AG04450 (cell line): ENCODE data around the gene PCDHGB7. TPM values are rescaled to one million over a fixed set of nuclear protein-coding genes. Genes with fewer than 3 reads are reported as not detected.

Source experiments
- CTCF ChIA-PET: fragments of 300-600, 350-600 bp; formaldehyde crosslinking; extraction: SDS; loops from one replicate; lab custom pipeline; 2022; ENCODE audit warnings: antibody characterized with exemption, inconsistent platforms; lab: Charles Lee
- POLR2A ChIA-PET: fragments of 350-600 bp; formaldehyde crosslinking; extraction: SDS; loops from one replicate; lab custom pipeline; 2021; ENCODE audit warnings: antibody characterized with exemption, inconsistent platforms; lab: Yijun Ruan, JAX
- DNase-seq: peaks from one replicate; pipeline ENCODE4 v3.0.0-alpha.2; 2011; ENCODE audit warnings: low read depth, low spot score
- H3K27ac ChIP-seq: one replicate; pipeline ENCODE4 v1.5.1; 2012; ENCODE audit warnings: low read depth, low read length, control low read depth
- H3K27me3 ChIP-seq: one replicate; pipeline ENCODE4 v1.6.0; 2012; ENCODE audit warnings: low read length; ENCODE audit not compliant: control insufficient read depth, insufficient read depth
- H3K4me3 ChIP-seq: 2 replicates; pipeline ENCODE4 v1.5.1; 2011; ENCODE audit warnings: mild to moderate bottlenecking, low read depth, low read length, control low read depth
- H3K9me3 ChIP-seq: 2 replicates; pipeline ENCODE4 v1.5.1; 2012; ENCODE audit warnings: low read length; ENCODE audit not compliant: control insufficient read depth, insufficient read depth
- polyA plus RNA-seq: library from polyadenylated mRNA; depleted of rRNA; stranded (reverse); fragments of >200 nt; gene quantifications from 2 replicates; pipeline ENCODE4 v1.2.3, GENCODE V29; 2011
- TF ChIP-seq, protein P1 (sequence below): IDR thresholded peaks from 2 replicates; pipeline ENCODE4 v1.5.1; 2011; ENCODE audit warnings: low read depth, low read length, control low read depth, inconsistent platforms

Gene PCDHGB7
- polyA plus RNA-seq, 1 experiment: 17.0 TPM

DNA sequence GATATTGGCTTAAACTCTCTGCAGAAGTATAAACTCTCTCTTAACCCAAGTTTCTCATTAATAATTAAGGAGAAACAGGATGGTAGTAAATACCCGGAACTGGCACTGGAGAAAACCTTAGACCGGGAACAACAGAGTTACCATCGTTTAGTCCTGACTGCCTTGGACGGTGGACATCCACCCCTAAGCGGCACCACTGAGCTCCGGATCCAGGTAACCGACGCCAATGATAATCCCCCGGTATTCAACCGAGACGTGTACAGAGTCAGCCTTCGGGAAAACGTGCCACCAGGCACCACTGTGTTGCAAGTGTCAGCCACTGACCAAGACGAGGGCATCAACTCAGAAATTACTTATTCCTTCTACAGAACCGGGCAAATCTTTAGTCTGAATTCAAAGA, 18.9 kb upstream of the PCDHGB7 start:
- DNase-seq: no peak
- no peaks in the 10 kb centered on the region for H3K27me3 ChIP-seq
- POLR2A ChIA-PET: no interaction called here
- CTCF ChIA-PET: interaction anchor here (1.7 to 4.3 kb wide), 2 partner anchors 31 to 165 kb away, joined by 3 to 40 read pairs; partner anchors contain the start of gene PCDHGA12
- H3K27ac ChIP-seq: no peak overlapping the region
- peaks cover 61% of the 10 kb centered on the region for H3K9me3 ChIP-seq
- TF ChIP-seq, protein P1, sequence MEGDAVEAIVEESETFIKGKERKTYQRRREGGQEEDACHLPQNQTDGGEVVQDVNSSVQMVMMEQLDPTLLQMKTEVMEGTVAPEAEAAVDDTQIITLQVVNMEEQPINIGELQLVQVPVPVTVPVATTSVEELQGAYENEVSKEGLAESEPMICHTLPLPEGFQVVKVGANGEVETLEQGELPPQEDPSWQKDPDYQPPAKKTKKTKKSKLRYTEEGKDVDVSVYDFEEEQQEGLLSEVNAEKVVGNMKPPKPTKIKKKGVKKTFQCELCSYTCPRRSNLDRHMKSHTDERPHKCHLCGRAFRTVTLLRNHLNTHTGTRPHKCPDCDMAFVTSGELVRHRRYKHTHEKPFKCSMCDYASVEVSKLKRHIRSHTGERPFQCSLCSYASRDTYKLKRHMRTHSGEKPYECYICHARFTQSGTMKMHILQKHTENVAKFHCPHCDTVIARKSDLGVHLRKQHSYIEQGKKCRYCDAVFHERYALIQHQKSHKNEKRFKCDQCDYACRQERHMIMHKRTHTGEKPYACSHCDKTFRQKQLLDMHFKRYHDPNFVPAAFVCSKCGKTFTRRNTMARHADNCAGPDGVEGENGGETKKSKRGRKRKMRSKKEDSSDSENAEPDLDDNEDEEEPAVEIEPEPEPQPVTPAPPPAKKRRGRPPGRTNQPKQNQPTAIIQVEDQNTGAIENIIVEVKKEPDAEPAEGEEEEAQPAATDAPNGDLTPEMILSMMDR: no peak
- no peak overlapping the region for H3K4me3 ChIP-seq

DNA sequence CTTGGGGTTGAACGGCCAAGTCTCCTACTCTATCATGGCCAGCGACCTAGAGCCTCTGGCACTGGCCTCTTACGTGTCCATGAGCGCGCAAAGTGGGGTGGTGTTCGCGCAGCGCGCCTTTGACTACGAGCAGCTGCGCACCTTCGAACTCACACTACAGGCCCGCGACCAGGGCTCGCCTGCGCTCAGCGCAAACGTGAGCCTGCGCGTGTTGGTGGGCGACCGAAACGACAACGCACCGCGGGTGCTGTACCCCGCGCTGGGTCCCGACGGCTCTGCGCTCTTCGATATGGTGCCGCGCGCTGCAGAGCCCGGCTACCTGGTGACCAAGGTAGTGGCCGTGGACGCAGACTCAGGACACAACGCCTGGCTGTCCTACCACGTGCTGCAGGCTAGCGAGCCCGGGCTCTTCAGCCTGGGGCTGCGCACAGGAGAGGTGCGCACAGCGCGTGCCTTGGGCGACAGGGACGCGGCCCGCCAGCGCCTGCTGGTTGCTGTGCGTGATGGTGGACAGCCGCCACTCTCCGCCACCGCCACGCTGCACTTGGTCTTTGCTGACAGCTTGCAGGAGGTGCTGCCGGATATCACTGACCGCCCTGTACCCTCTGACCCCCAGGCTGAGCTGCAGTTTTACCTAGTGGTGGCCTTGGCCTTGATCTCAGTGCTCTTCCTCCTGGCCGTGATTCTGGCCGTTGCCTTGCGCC, 17.8 kb upstream of the PCDHGB7 start:
- H3K27ac ChIP-seq: no peak overlapping the region
- CTCF ChIA-PET: interaction anchor here (2.2 kb wide), 1 partner anchor 158 kb away, joined by 18 read pairs; no protein-coding TSS in a partner anchor
- no peak for DNase-seq
- POLR2A ChIA-PET: no interaction called here
- H3K27me3 ChIP-seq: no peaks in the 10 kb centered on the region
- H3K4me3 ChIP-seq: no peak overlapping the region
- TF ChIP-seq, protein P1: no peak
- H3K9me3 ChIP-seq: peaks cover 61% of the 10 kb centered on the region

DNA sequence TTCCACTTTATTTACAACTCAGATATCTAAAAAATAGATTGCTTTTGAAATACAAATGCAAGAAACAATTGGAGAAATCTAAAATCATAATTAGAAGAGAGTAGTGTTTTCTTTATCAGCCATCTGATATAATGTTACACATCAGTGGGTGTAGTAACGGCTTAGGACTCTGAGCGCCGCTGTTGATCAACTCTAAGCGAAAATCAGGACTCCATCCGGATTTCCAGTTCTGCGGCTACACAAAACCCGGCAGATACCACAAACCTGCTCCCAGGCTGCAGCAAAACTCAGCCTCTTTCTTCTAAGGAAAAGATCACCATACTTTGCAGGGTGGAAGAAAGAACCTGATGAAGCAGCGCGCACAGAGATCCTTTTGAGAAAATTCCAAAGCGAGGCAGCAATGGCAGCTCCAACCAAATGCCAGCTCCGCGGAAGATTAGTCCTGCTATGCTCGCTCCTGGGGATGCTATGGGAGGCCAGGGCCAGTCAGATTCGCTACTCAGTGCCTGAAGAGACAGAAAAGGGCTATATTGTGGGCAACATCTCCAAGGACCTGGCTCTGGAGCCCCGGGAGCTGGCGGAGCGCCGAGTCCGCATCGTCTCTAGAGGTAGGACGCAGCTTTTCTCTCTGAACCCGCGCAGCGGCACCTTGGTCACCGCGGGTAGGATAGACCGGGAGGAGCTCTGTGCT, 14.8 kb upstream of the PCDHGB7 start, which contains the start of gene PCDHGA9:
Gene PCDHGA9, plus strand, starts transcription at position 226 of the 691 bp plus-strand sequence. Its CDS starts 175 bp downstream, at position 401.
- POLR2A ChIA-PET: interaction anchor here (1.1 kb wide), 1 partner anchor 161 kb away, joined by 4 read pairs; no protein-coding TSS in a partner anchor
- peak within 1 kb of the TSS; percentile 47 for H3K27ac ChIP-seq
- CTCF ChIA-PET: interaction anchor here (0.9 to 2.0 kb wide), 6 partner anchors 10 to 165 kb away, joined by 3 to 18 read pairs (median 7); partner anchors contain the start of genes PCDHGA10 and PCDHGB7
- peaks cover 64% of the 10 kb centered on the region for H3K9me3 ChIP-seq
- no peaks in the 10 kb centered on the region for H3K27me3 ChIP-seq
- no peak for DNase-seq
- H3K4me3 ChIP-seq: peak within 1 kb of the TSS; percentile 45
- TF ChIP-seq, protein P1: peak; percentile 53

DNA sequence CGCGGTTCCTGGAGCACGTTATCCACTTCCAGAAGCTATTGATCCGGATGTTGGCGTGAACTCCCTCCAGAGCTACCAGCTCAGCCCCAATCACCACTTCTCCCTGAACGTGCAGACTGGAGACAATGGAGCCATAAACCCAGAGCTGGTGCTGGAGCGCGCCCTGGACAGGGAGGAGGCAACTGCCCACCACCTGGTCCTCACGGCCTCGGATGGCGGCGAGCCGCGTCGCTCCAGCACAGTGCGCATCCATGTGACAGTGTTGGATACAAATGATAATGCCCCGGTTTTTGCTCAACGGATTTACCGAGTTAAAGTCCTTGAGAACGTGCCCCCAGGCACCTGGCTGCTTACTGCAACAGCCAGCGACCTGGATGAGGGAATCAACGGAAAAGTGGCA, 14.1 kb upstream of the PCDHGB7 start:
- no peak overlapping the region for H3K27ac ChIP-seq
- TF ChIP-seq, protein P1: no peak
- no peak for DNase-seq
- peaks cover 66% of the 10 kb centered on the region for H3K9me3 ChIP-seq
- H3K4me3 ChIP-seq: peak overlapping the region; percentile 45
- H3K27me3 ChIP-seq: no peaks in the 10 kb centered on the region
- ChIA-PET CTCF (interaction anchor here (0.9 to 2.0 kb wide), 5 partner anchors 14 to 164 kb away, joined by 3 to 18 read pairs (median 10); partner anchors contain the start of gene PCDHGB7), POLR2A (interaction anchor here (1.1 kb wide), 1 partner anchor 161 kb away, joined by 4 read pairs; no protein-coding TSS in a partner anchor)
